Raji (cell line): Measurements from ENCODE around the gene DPH2.

Experiments
- POLR2A ChIP-seq: IDR thresholded peaks from 2 replicates; pipeline ENCODE4 v1.6.1; 2011; ENCODE audit warnings: low read depth, low read length, control low read depth; ENCODE audit not compliant: insufficient read depth

The DPH2 gene

GRCh38 chr1:43994794-43995790 is 25.3 kb downstream of the DPH2 start:
- no peak for TF ChIP-seq POLR2A

- no peak for TF ChIP-seq POLR2A
Observed at GRCh38 chr1:43995984-43996732, 26.3 kb downstream of the DPH2 start.

- TF ChIP-seq POLR2A = no peak
Observed at GRCh38 chr1:43996733-43997115, 26.9 kb downstream of the DPH2 start.

GRCh38 chr1:43997295-43997999 is 27.6 kb downstream of the DPH2 start:
- TF ChIP-seq POLR2A = no peak

GRCh38 chr1:43998000-43998378 is 28.2 kb downstream of the DPH2 start:
- no peak for TF ChIP-seq POLR2A

GRCh38 chr1:43999455-43999854 is 29.6 kb downstream of the DPH2 start:
- no peak for TF ChIP-seq POLR2A

- no peak for TF ChIP-seq POLR2A
Observed at GRCh38 chr1:44000122-44000665, 30.4 kb downstream of the DPH2 start.

GRCh38 chr1:44002165-44002564 is 32.4 kb downstream of the DPH2 start:
- no peak for TF ChIP-seq POLR2A

- TF ChIP-seq POLR2A = no peak
Observed at GRCh38 chr1:44002606-44003157, 32.9 kb downstream of the DPH2 start.

- no peak for TF ChIP-seq POLR2A
Observed at GRCh38 chr1:44008259-44008658, 38.4 kb downstream of the DPH2 start.

GRCh38 chr1:44010935-44011471 is 41.2 kb downstream of the DPH2 start:
- no peak for TF ChIP-seq POLR2A

GRCh38 chr1:44012404-44012803 is 42.6 kb downstream of the DPH2 start:
- TF ChIP-seq POLR2A = no peak

GRCh38 chr1:44012941-44013609 is 43.3 kb downstream of the DPH2 start:
- TF ChIP-seq POLR2A = no peak

GRCh38 chr1:44013949-44014348 is 44.1 kb downstream of the DPH2 start:
- TF ChIP-seq POLR2A = no peak
